A673 (cell line): ENCODE data around the gene CLEC4F. TPM values are rescaled to one million over a fixed set of nuclear protein-coding genes. Genes with fewer than 3 reads are reported as not detected.

Source experiments
- BruUV-seq: library from RNA; stranded (reverse); fragments of 400-500 nt; replicated peaks from 2 replicates; lab custom pipeline; 2021; lab: Mats Ljungman, UMichigan
- CTCF ChIA-PET: fragments of 300-600 bp; sonication (Branson Sonifier 250); formaldehyde crosslinking; loops from one replicate; lab custom pipeline; 2022; ENCODE audit warnings: antibody characterized with exemption; lab: Charles Lee
- POLR2A ChIA-PET: fragments of 300-600 bp; sonication (Branson Sonifier 250); formaldehyde crosslinking; loops from one replicate; lab custom pipeline; 2022; ENCODE audit warnings: antibody characterized with exemption; ENCODE audit not compliant: low non-redundant PET; lab: Charles Lee
- DNase-seq: peaks from one replicate; pipeline ENCODE4 v3.0.0-alpha.2; 2015; ENCODE audit warnings: low spot score
- H3K27ac ChIP-seq: fragments of 200-600 bp; sonication (generic); 2 replicates; pipeline ENCODE4 v1.5.1; 2016; ENCODE audit warnings: mixed run types, low read depth, mild to moderate bottlenecking, mixed read lengths, antibody characterized with exemption, low read length; ENCODE audit not compliant: poor library complexity, severe bottlenecking
- H3K27me3 ChIP-seq: fragments of 200-600 bp; sonication (generic); replicated peaks from 2 replicates; pipeline ENCODE4 v1.6.1; 2017; ENCODE audit warnings: mixed run types, low read depth, mild to moderate bottlenecking, mixed read lengths, antibody characterized with exemption, low read length; ENCODE audit not compliant: insufficient read depth, poor library complexity
- H3K36me3 ChIP-seq: fragments of 200-600 bp; sonication (generic); 2 replicates; pipeline ENCODE4 v1.6.1; 2016; ENCODE audit warnings: mixed run types, mild to moderate bottlenecking, mixed read lengths, antibody characterized with exemption, low read length; ENCODE audit not compliant: insufficient read depth, poor library complexity, severe bottlenecking
- H3K4me1 ChIP-seq: fragments of 200-600 bp; sonication (generic); 2 replicates; pipeline ENCODE4 v1.6.1; 2017; ENCODE audit warnings: mixed run types, mild to moderate bottlenecking, mixed read lengths, antibody characterized with exemption, low read length; ENCODE audit not compliant: insufficient read depth, poor library complexity, severe bottlenecking
- H3K4me3 ChIP-seq: fragments of 200-600 bp; sonication (generic); 2 replicates; pipeline ENCODE4 v1.5.1; 2016; ENCODE audit warnings: low read depth, mixed run types, mild to moderate bottlenecking, mixed read lengths, low read length; ENCODE audit not compliant: poor library complexity, severe bottlenecking
- H3K9me3 ChIP-seq: fragments of 200-600 bp; sonication (generic); 2 replicates; pipeline ENCODE4 v1.6.1; 2016; ENCODE audit warnings: mixed run types, low read depth, mild to moderate bottlenecking, mixed read lengths, antibody characterized with exemption, low read length; ENCODE audit not compliant: poor library complexity, severe bottlenecking
- CTCF ChIP-seq: fragments of 300-800, 200-600 bp; sonication (generic); conservative IDR thresholded peaks from 2 replicates; pipeline ENCODE4 v1.5.1; 2017; ENCODE audit warnings: low read depth, mild to moderate bottlenecking, antibody characterized with exemption, low read length, moderate library complexity, mixed read lengths
- EZH2 ChIP-seq: fragments of 200-600 bp; sonication (generic); IDR thresholded peaks from 2 replicates; pipeline ENCODE4 v1.6.1; 2017; ENCODE audit warnings: borderline replicate concordance, low read depth, mild to moderate bottlenecking, mixed read lengths, antibody characterized with exemption, low read length; ENCODE audit not compliant: poor library complexity, severe bottlenecking
- intact Hi-C: fragments of 100-400 bp; cut with micrococcal nuclease; formaldehyde crosslinking; loops from one replicate; pipeline ENCODE4 v1.10.0; 2022; ENCODE audit not compliant: unreplicated experiment
- total RNA-seq: library from RNA; stranded (reverse); gene quantifications from 2 replicates; pipeline ENCODE4 v1.2.3, GENCODE V29; 2021

CLEC4F gene
- total RNA-seq, 1 experiment from 2014 or later, result 0.67 TPM

GRCh38 chr2:70834106-70834505, 13.7 kb upstream of the CLEC4F start:
- ChIA-PET CTCF (no interaction called here), POLR2A (no interaction called here)
- DNase-seq, result no peak
- no peak overlapping the region for H3K27ac ChIP-seq
- H3K9me3 ChIP-seq, result no peaks in the 10 kb centered on the region
- H3K4me3 ChIP-seq, result no peak overlapping the region
- no TSS peak for BruUV-seq
- no peaks in the 10 kb centered on the region for H3K36me3 ChIP-seq
- no peaks in the 10 kb centered on the region for H3K27me3 ChIP-seq
- H3K4me1 ChIP-seq, result no peaks in the 10 kb centered on the region
- intact Hi-C loops, result no loop called here
- no peak for TF ChIP-seq EZH2
- no peak for TF ChIP-seq CTCF

GRCh38 chr2:70833246-70833645, 12.8 kb upstream of the CLEC4F start:
- Histone ChIP-seq H3K27ac (no peak overlapping the region), H3K36me3 (no peaks in the 10 kb centered on the region), H3K9me3 (no peaks in the 10 kb centered on the region), H3K4me1 (no peaks in the 10 kb centered on the region), H3K27me3 (no peaks in the 10 kb centered on the region), H3K4me3 (no peak overlapping the region)
- ChIA-PET CTCF (no interaction called here), POLR2A (no interaction called here)
- no TSS peak for BruUV-seq
- TF ChIP-seq EZH2, result no peak
- TF ChIP-seq CTCF, result no peak
- intact Hi-C loops, result no loop called here
- no peak for DNase-seq

DNA sequence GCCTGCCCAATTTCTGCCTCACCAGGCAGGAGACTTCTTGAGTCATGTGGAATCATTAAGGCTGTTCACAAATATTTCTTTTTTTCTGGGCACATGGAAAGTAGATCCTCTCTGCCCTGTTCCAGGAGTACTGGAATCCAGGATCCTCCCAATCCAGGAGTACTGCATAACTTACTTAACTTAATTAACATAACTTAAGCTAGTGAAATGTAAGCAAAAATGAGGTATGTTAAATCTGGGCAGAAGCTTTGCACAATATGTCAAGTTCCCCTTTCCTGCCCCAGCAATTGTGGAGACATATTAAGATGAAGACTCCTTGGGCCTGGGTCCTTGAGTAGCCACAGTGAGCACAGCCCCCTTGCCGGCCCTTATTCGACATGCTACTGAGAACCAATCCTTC, 12.0 kb upstream of the CLEC4F start:
- ChIA-PET CTCF (no interaction called here), POLR2A (no interaction called here)
- no peak for DNase-seq
- Histone ChIP-seq H3K27me3 (no peaks in the 10 kb centered on the region), H3K27ac (no peak overlapping the region), H3K4me1 (peaks cover 3% of the 10 kb centered on the region), H3K9me3 (no peaks in the 10 kb centered on the region), H3K36me3 (no peaks in the 10 kb centered on the region), H3K4me3 (no peak overlapping the region)
- no peak for TF ChIP-seq CTCF
- no peak for TF ChIP-seq EZH2
- intact Hi-C loops, result no loop called here
- BruUV-seq, result no TSS peak
